A549 treated with RU486 at 1 μM for 4 hours (cell line): ENCODE data around the gene HCFC1. TPM values are rescaled to one million over a fixed set of nuclear protein-coding genes. Genes with fewer than 3 reads are reported as not detected.

ENCODE experiments used
- total RNA-seq: library from RNA; stranded (reverse); fragments of 200-300 nt; extraction: Qiagen RNA extraction; gene quantifications from 5 replicates; pipeline ENCODE4 v1.2.3, GENCODE V29; 2022; ENCODE audit warnings: low read depth

Gene HCFC1
- 32.5 to 43.2 TPM (median 41.6 TPM) in 5 replicates for total RNA-seq

GRCh38 chrX:153971450-153972367 lies at the start of gene HCFC1:
Gene HCFC1, minus strand, starts transcription at chrX:153971818. Its CDS starts 978 bp downstream, at chrX:153970840.

DNA sequence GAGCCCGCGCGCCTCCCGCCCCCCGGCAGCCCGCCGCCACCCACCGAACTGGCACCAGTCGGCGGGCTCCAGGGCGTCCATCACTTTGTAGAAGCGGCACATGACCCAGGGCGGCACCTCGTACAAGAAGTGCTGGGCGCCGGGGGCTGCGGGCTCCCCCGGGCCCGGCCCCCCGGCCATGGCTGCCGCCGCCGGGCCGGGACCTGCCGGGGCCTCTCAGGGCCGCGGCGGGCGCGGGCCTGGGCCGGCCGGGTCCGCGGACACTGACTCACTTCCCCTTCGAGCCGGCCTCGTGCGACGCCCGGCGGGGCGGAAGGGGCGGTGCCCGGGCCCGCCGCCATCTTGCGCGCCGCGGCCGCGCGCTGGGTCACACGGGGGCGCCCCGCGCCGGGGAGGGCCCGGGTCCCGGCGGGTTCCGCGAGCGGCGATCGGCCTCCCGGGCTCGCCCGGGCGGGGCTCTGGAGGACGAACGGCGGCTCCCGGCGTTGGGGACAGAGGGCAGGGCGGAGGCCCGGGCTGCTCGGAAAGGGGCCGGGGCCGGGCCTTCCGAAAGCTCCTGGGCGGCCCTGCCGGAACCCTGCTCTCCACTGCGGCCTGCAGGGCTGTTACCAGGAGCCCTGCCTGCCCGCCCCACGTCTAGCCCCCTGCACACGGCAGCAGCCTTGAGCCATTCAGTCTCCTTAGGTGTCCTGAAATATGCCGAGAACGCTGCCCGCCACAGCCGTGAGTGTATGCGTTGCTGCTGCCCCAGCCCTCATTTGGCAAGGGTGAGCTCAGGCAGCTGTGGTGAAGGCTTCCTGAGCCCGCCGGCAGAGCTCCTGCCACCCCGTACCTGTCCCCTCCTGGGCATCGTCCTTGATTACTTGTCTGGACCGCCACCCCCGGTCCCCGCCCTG lies 48.3 kb upstream of the HCFC1 start, which contains the start of gene IRAK1:
IRAK1 (minus strand) TSS at position 270 of the 896 bp plus-strand sequence; CDS start at position 180, 90 bp downstream.

DNA sequence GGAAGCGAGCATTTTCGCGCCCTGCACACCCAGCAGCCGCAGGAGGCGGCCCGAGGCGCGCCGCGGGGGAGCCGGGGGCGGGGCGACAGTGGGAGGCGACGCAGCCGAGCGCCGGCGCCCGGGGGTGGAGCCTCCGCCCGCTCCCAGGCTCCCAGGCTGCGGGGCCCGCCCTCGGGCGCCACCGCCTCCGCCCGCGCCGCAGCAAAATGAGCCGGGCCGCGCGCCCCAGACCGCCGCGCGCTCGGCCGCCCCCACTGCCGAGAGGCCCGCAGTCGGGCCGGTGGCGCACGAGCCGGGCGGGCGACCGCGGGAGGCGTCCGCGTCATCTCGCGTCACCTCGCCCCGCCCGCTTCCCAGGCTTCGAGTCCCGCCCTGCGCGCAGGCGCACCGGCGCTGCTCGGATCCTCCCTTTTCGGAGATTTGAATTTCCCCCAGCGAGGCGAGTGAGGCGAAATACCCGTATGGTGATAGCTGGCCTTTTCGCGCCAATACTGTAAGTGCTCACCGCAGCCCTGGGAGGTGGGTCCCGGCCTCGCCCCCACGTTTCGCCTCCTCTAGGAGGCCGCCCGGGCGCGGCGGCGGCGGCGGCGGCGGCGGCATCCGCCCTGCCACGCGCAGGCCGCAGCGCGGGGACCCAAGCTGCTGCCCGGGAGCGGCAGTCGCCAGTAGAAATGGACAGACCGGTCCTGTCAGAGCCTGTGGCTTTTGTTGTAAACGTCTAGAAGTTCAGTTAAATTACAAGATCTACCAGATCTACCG lies 929 bp upstream of the HCFC1 start, which contains the start of gene TMEM187:
TMEM187 (plus strand) TSS at position 387 of the 759 bp plus-strand sequence. CDS start 9,309 bp downstream, outside the sequence.

DNA sequence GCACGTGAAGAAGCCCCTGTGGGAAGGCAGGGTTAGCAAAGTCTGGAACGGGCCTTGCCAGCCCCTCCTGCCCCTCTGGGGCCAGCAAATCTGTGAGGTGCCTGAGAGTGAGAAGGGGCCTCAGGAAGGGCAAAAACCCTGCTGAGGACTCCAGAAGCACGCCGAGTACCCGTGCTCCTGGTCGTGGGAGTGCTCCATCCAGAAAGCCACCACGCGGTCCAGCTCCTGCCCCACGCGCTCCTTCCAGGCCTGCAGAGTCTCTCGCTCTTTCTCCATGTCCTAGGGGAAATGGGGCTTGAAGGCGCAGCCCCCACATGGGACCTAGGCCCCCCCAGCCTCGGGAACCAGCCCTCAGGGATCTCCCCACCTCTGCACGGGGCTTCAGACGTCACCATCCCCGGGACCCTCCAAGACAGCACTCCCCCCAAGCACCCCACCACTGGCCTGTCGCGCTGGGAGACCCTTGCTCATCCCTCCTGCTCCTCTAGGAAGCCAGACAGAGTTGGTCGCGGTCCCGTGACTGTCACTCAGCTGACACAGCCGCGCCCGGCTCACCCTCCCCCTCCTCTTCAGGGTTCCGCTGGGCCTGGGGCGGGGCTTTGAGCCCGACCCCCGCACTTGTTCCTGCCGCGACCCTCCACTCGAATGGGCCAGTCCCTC lies 27.3 kb downstream of the HCFC1 start, which contains the start of gene RENBP:
RENBP (minus strand) TSS at position 504 of the 660 bp plus-strand sequence; CDS start at position 471, 33 bp downstream.

DNA sequence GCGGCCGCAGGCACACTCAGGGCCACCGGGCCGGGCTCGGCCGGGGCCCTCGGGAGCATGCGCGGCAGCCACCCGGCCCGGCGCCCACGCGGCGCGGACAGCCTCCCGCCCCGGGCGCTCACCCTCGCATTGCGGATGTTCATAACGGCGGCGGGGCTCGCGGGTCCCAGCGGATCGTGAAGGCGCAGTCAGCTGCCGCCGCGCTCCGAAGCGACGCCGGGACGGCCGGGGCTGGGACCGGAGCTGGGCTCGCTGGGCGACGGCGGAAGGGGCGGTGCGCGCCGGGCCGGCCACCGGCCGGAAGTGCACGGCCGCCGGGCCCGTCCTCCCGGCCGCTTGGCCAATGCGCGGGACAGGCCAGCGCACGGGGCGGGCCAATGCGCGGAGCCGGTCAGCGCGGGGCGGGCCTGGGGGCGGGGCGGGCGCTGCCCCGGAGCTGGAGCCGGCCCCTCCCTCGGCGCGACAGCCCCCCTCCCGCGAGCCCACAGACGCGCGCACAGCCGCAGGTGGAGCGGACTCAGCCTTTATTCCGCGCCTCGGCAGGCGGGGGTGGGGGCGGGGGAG lies 36.8 kb downstream of the HCFC1 start, which contains the start of gene NAA10:
NAA10 (minus strand) TSS at position 276 of the 564 bp plus-strand sequence; CDS start at position 143, 133 bp downstream.

DNA sequence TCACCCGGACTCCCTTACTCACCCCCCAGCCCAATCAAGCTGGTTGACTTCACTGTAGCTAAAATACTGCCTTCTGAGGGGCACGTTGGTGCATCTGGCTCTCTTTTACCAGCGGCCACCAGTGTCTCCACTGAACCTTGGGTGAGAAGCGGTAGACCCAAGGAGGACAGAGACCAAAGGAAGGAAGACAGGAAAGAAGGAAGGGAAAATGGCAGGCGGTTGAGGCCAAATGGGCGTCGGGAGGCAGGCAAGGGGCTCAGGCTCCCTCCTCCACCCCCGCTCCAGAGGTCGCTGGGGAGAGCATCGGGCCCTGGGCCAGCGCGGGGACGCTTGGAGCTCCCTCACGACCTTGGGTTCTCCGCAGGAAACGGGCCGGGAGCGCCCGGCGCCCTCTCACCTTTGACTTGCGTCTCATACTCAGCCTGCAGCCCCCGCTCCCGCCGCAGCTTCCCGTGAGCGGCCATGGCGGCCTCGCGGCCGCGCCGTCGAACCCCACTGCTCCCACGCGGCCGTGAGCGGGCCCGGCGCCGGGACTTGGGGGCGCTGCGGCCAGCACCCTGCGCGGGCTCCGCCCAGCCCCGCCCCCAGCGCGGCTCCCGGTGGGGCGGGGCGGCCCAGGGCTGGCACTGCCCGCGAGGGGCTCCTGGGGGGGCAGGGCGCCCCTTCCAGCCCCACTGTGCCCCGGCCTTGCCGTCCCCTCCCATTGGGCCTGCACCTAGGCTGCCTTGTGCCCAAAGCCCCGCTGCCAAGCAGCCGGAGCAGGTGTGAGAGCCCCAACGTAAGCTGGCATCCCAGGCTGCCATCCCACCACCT lies 45.7 kb downstream of the HCFC1 start, which contains the start of gene ARHGAP4:
ARHGAP4 (minus strand) TSS at position 526 of the 813 bp plus-strand sequence; CDS start at position 464, 62 bp downstream.

GRCh38 chrX:153903991-153904957 lies 67.3 kb downstream of the HCFC1 start, which contains the start of gene AVPR2:
Gene AVPR2, plus strand, starts transcription at chrX:153904673. Its CDS starts 473 bp downstream, at chrX:153905146.

Other genes starting within 250 kb of the HCFC1 start
- 376 to 420 TPM (median 389 TPM) in 5 replicates for gene BCAP31, start 247.4 kb downstream of the HCFC1 start, total RNA-seq
- 2.1 to 3.9 TPM (median 3.7 TPM) in 5 replicates for gene ABCD1, start 247.0 kb downstream of the HCFC1 start, total RNA-seq
- gene PLXNB3, start 207.6 kb downstream of the HCFC1 start, total RNA-seq, result 1.7 to 5.0 TPM (median 3.0 TPM) in 5 replicates
- 0.02 to 0.05 TPM (median 0.02 TPM) in 3 of 5 replicates, not detected in the others for gene SRPK3, start 190.8 kb downstream of the HCFC1 start, total RNA-seq
- 55.4 to 64.5 TPM (median 62.6 TPM) in 5 replicates for gene IDH3G, start 177.4 kb downstream of the HCFC1 start, total RNA-seq
- gene SSR4, start 177.2 kb downstream of the HCFC1 start, total RNA-seq, result 358 to 451 TPM (median 405 TPM) in 5 replicates
- gene PDZD4, start 141.3 kb downstream of the HCFC1 start, total RNA-seq, result 2.8 to 3.8 TPM (median 3.1 TPM) in 5 replicates
- gene L1CAM, start 85.6 kb downstream of the HCFC1 start, total RNA-seq, result 18.0 to 23.1 TPM (median 20.8 TPM) in 5 replicates
- 0.09 to 0.13 TPM in 2 of 5 replicates, not detected in the others for gene AVPR2, start 67.1 kb downstream of the HCFC1 start, total RNA-seq
- 1.2 to 1.6 TPM (median 1.4 TPM) in 5 replicates for gene ARHGAP4, start 45.6 kb downstream of the HCFC1 start, total RNA-seq
- 211 to 249 TPM (median 229 TPM) in 5 replicates for gene NAA10, start 36.8 kb downstream of the HCFC1 start, total RNA-seq
- 0.07 to 0.13 TPM in 2 of 5 replicates, not detected in the others for gene RENBP, start 27.2 kb downstream of the HCFC1 start, total RNA-seq
- 4.4 to 7.5 TPM (median 5.6 TPM) in 5 replicates for gene TMEM187, start 936 bp upstream of the HCFC1 start, total RNA-seq
- gene IRAK1, start 48.1 kb upstream of the HCFC1 start, total RNA-seq, result 187 to 237 TPM (median 225 TPM) in 5 replicates
- 16.0 to 22.8 TPM (median 19.3 TPM) in 5 replicates for gene MECP2, start 125.9 kb upstream of the HCFC1 start, total RNA-seq
- not detected in 5 replicates for gene OPN1LW, start 172.4 kb upstream of the HCFC1 start, total RNA-seq
- not detected in 5 replicates for gene OPN1MW, start 210.8 kb upstream of the HCFC1 start, total RNA-seq
- not detected in 5 replicates for gene OPN1MW2, start 247.9 kb upstream of the HCFC1 start, total RNA-seq